Measurements from ENCODE around the gene TRIM71. TPM values are rescaled to one million over a fixed set of nuclear protein-coding genes. Genes with fewer than 3 reads are reported as not detected.
"Not testable (repeated sequence)": the region's sequence is repeated elsewhere in the genome, so short reads cannot be mapped to it uniquely, and the experiment has no call there.

TRIM71 gene
- polyA plus RNA-seq, 2 donors = not detected

DNA sequence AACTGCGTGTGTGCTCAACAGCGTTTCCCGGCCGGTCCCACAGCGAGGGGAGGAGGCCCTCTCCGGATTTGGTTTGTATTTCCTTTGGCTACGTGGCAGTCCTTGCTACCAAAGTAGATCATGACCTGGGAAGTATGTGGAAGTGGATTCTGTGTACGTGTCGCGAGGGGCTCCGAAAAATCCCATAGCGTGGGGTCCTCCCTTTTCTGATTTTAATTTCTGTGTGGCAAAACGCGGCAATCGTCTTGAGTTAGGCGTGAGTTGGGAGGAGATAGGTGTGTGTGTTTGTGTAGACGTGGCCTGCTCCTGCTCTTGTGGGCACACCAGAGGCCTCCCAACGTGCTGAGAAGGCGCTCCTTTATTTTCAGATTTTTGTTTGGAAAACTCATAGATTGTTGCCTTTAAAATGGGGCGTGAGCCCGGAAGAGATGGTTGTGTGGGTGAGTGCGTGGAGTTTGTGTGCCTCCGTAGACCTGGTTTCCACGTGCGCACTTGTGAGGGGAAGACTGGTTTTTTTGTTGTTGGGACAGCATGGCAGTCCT is 1.2 kb downstream of the TRIM71 start:
- whole genome bisulfite sequencing, 2 donors = 50 to 53% methylated on average over 25 of the region's 25 CpGs
- Histone ChIP-seq H3K27ac (ENCODE audit: low read depth in 2 of 2, low read length in 1 of 2) (no peak overlapping the region), H3K4me1 (ENCODE audit: control insufficient read depth in 2 of 2, insufficient read depth in 2 of 2, low read length in 1 of 2) (peaks cover 12 to 17% of the 10 kb centered on the region in 2 donors), H3K27me3 (ENCODE audit: control insufficient read depth in 1 of 2, insufficient read depth in 2 of 2, low read length in 2 of 2) (peaks cover 20 to 25% of the 10 kb centered on the region in 2 donors), H3K4me3 (ENCODE audit: low read depth in 1 of 2, low read length in 2 of 2) (peak overlapping the region in 1 of 2 donors; percentile 48), H3K9me3 (ENCODE audit: control insufficient read depth in 2 of 2, insufficient read depth in 1 of 2, low read depth in 1 of 2, low read length in 1 of 2) (peaks cover 5 to 8% of the 10 kb centered on the region in 2 donors), H3K36me3 (ENCODE audit: control insufficient read depth in 2 of 2, insufficient read depth in 2 of 2, low read length in 1 of 2) (no peaks in the 10 kb centered on the region)

DNA sequence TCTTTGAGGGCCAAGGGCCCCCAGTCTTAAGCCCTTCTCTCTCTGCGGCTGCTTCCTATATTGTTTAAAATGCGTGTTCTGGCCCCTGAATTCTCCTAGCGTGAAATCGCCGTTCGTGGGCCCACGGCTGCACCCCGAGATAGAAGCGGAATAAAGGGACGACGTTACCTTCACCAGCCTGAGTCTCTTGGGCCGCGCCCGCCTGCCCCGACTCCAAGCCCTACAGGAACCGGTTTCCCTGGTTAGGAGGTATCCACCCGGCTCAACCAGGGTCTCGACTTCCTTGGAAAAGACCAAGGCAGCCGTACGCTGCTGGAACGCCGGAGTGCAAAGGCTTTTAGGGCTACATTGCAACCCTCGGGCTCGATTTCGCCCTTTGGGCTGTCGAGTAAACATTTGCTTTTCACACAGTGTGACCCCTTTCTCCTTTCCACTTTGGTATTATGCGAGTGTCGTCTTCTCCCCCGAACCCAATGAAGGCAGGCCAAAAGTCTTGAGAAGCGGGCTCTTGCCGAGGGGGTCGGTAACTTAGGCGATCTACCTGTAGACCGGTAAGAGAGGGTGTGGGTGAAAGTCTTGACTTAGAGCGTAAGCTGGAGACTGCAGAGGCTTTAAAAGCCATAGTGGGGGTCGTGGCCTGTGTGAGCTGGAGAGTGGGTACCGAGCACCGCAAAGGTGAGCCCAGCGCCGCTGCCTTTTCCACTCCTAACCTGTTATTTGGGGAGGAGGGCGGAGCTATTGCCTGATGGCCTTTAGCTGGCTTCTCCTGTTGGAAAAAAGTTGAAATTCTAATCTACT is 2.0 kb downstream of the TRIM71 start:
- peaks cover 20 to 25% of the 10 kb centered on the region in 2 donors for H3K27me3 ChIP-seq (ENCODE audit: control insufficient read depth in 1 of 2, insufficient read depth in 2 of 2, low read length in 2 of 2)
- no peak overlapping the region for H3K27ac ChIP-seq (ENCODE audit: low read depth in 2 of 2, low read length in 1 of 2)
- no peaks in the 10 kb centered on the region for H3K36me3 ChIP-seq (ENCODE audit: control insufficient read depth in 2 of 2, insufficient read depth in 2 of 2, low read length in 1 of 2)
- H3K4me1 ChIP-seq (ENCODE audit: control insufficient read depth in 2 of 2, insufficient read depth in 2 of 2, low read length in 1 of 2) = peaks cover 12 to 17% of the 10 kb centered on the region in 2 donors
- no peak overlapping the region for H3K4me3 ChIP-seq (ENCODE audit: low read depth in 1 of 2, low read length in 2 of 2)
- 61 to 62% methylated on average over 41 of the region's 41 CpGs for WGBS, 2 donors
- peaks cover 5 to 8% of the 10 kb centered on the region in 2 donors for H3K9me3 ChIP-seq (ENCODE audit: control insufficient read depth in 2 of 2, insufficient read depth in 1 of 2, low read depth in 1 of 2, low read length in 1 of 2)

- Histone ChIP-seq H3K4me3 (ENCODE audit: low read depth in 1 of 2, low read length in 2 of 2) (no peak overlapping the region), H3K27me3 (ENCODE audit: control insufficient read depth in 1 of 2, insufficient read depth in 2 of 2, low read length in 2 of 2) (peaks cover 20 to 25% of the 10 kb centered on the region in 2 donors), H3K4me1 (ENCODE audit: control insufficient read depth in 2 of 2, insufficient read depth in 2 of 2, low read length in 1 of 2) (peaks cover 12 to 17% of the 10 kb centered on the region in 2 donors), H3K9me3 (ENCODE audit: control insufficient read depth in 2 of 2, insufficient read depth in 1 of 2, low read depth in 1 of 2, low read length in 1 of 2) (peaks cover 5 to 8% of the 10 kb centered on the region in 2 donors), H3K36me3 (ENCODE audit: control insufficient read depth in 2 of 2, insufficient read depth in 2 of 2, low read length in 1 of 2) (no peaks in the 10 kb centered on the region), H3K27ac (ENCODE audit: low read depth in 2 of 2, low read length in 1 of 2) (no peak overlapping the region)
- WGBS, 2 donors = 76 to 84% methylated on average over 2 of the region's 2 CpGs
Measured at GRCh38 chr3:32820430-32820829, 2.6 kb downstream of the TRIM71 start.

DNA sequence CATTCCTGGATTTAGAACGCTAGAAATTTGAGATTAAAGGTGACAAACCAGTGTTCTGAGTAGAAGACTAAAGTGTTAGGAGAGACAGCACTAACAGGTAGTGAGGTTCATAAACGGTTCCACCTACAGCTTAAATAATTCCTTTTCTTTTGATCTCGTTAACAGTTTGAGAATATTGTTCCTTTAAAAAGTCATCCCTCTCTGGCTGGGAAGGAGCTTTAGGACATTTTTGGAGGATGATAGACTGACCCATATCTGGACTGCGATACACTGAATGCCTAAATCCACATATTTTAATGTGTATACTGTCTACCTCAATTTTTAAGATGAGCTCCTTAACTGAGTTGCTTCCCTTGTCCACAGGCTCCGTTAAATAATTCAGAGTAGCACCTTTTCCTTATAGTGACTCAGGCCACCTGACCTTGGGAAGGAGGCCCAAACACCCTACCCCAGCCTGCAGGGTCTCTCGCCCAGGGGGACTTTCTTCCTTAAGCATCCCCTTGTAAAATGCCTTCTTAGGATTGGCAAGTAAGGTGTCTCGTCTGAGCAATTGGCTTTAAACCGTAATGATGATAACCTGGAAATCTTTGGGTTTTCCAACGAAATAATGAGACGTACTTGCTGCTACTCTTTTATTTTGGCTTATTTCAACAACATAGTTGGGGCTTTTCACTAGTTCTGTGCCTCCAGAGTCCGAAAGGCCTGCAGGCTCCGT is 3.3 kb downstream of the TRIM71 start:
- H3K9me3 ChIP-seq (ENCODE audit: control insufficient read depth in 2 of 2, insufficient read depth in 1 of 2, low read depth in 1 of 2, low read length in 1 of 2) = peaks cover 5 to 8% of the 10 kb centered on the region in 2 donors
- H3K4me3 ChIP-seq (ENCODE audit: low read depth in 1 of 2, low read length in 2 of 2) = no peak overlapping the region
- H3K27me3 ChIP-seq (ENCODE audit: control insufficient read depth in 1 of 2, insufficient read depth in 2 of 2, low read length in 2 of 2) = peaks cover 20 to 25% of the 10 kb centered on the region in 2 donors
- WGBS, 2 donors = 62 to 67% methylated on average over 12 of the region's 12 CpGs
- peaks cover 12 to 17% of the 10 kb centered on the region in 2 donors for H3K4me1 ChIP-seq (ENCODE audit: control insufficient read depth in 2 of 2, insufficient read depth in 2 of 2, low read length in 1 of 2)
- no peak overlapping the region for H3K27ac ChIP-seq (ENCODE audit: low read depth in 2 of 2, low read length in 1 of 2)
- no peaks in the 10 kb centered on the region for H3K36me3 ChIP-seq (ENCODE audit: control insufficient read depth in 2 of 2, insufficient read depth in 2 of 2, low read length in 1 of 2)

GRCh38 chr3:32821686-32822296 is 4.0 kb downstream of the TRIM71 start:
- H3K36me3 ChIP-seq (ENCODE audit: control insufficient read depth in 2 of 2, insufficient read depth in 2 of 2, low read length in 1 of 2) = no peaks in the 10 kb centered on the region
- peaks cover 9 to 15% of the 10 kb centered on the region in 2 donors for H3K4me1 ChIP-seq (ENCODE audit: control insufficient read depth in 2 of 2, insufficient read depth in 2 of 2, low read length in 1 of 2)
- H3K4me3 ChIP-seq (ENCODE audit: low read depth in 1 of 2, low read length in 2 of 2) = no peak overlapping the region
- peaks cover 5 to 8% of the 10 kb centered on the region in 2 donors for H3K9me3 ChIP-seq (ENCODE audit: control insufficient read depth in 2 of 2, insufficient read depth in 1 of 2, low read depth in 1 of 2, low read length in 1 of 2)
- no peak overlapping the region for H3K27ac ChIP-seq (ENCODE audit: low read depth in 2 of 2, low read length in 1 of 2)
- 33 to 46% methylated on average over 44 of the region's 44 CpGs for WGBS, 2 donors
- H3K27me3 ChIP-seq (ENCODE audit: control insufficient read depth in 1 of 2, insufficient read depth in 2 of 2, low read length in 2 of 2) = peaks cover 20 to 23% of the 10 kb centered on the region in 2 donors

- Histone ChIP-seq H3K4me3 (ENCODE audit: low read depth in 1 of 2, low read length in 2 of 2) (no peak overlapping the region), H3K27ac (ENCODE audit: low read depth in 2 of 2, low read length in 1 of 2) (no peak overlapping the region), H3K36me3 (ENCODE audit: control insufficient read depth in 2 of 2, insufficient read depth in 2 of 2, low read length in 1 of 2) (no peaks in the 10 kb centered on the region), H3K9me3 (ENCODE audit: control insufficient read depth in 2 of 2, insufficient read depth in 1 of 2, low read depth in 1 of 2, low read length in 1 of 2) (peaks cover 5 to 8% of the 10 kb centered on the region in 2 donors), H3K27me3 (ENCODE audit: control insufficient read depth in 1 of 2, insufficient read depth in 2 of 2, low read length in 2 of 2) (peaks cover 15 to 17% of the 10 kb centered on the region in 2 donors), H3K4me1 (ENCODE audit: control insufficient read depth in 2 of 2, insufficient read depth in 2 of 2, low read length in 1 of 2) (peaks cover 0 to 4% of the 10 kb centered on the region in 2 donors)
- 89 to 90% methylated on average over 5 of the region's 5 CpGs for WGBS, 2 donors
Measured at GRCh38 chr3:32822609-32823498, 5.1 kb downstream of the TRIM71 start.

DNA sequence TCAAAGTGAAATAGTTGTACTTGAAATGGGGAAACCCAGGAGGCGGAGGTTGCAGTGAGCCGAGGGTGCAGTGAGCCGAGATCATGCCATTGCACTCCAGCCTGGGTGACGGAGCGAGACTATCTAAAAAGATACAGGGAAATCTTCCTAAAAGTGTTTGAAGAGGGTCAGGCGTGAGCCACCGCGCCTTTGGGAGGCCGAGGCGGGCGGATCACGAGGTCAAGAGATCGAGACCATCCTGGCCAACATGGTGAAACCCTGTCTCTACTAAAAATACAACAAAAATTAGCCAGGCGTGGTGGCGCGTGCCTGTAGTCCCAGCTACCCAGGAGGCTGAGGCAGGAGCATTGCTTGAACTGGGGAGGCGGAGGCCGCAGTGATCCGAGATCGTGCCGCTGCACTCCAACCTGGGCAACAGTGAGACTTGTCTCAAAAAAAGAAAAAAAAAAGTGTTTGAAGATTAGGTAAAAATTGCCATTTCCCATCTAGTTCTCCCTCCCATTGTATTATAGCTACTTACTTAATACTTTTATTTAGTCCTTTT is 5.9 kb downstream of the TRIM71 start:
- H3K27ac ChIP-seq (ENCODE audit: low read depth in 2 of 2, low read length in 1 of 2); H3K4me3 ChIP-seq (ENCODE audit: low read depth in 1 of 2, low read length in 2 of 2); H3K9me3 ChIP-seq (ENCODE audit: control insufficient read depth in 2 of 2, insufficient read depth in 1 of 2, low read depth in 1 of 2, low read length in 1 of 2); H3K36me3 ChIP-seq (ENCODE audit: control insufficient read depth in 2 of 2, insufficient read depth in 2 of 2, low read length in 1 of 2); H3K4me1 ChIP-seq (ENCODE audit: control insufficient read depth in 2 of 2, insufficient read depth in 2 of 2, low read length in 1 of 2): not testable (repeated sequence)
- H3K27me3 ChIP-seq (ENCODE audit: control insufficient read depth in 1 of 2, insufficient read depth in 2 of 2, low read length in 2 of 2) = peaks cover 11 to 13% of the 10 kb centered on the region in 2 donors
- 96% methylated on average over 21 of the region's 21 CpGs for WGBS, 2 donors

DNA sequence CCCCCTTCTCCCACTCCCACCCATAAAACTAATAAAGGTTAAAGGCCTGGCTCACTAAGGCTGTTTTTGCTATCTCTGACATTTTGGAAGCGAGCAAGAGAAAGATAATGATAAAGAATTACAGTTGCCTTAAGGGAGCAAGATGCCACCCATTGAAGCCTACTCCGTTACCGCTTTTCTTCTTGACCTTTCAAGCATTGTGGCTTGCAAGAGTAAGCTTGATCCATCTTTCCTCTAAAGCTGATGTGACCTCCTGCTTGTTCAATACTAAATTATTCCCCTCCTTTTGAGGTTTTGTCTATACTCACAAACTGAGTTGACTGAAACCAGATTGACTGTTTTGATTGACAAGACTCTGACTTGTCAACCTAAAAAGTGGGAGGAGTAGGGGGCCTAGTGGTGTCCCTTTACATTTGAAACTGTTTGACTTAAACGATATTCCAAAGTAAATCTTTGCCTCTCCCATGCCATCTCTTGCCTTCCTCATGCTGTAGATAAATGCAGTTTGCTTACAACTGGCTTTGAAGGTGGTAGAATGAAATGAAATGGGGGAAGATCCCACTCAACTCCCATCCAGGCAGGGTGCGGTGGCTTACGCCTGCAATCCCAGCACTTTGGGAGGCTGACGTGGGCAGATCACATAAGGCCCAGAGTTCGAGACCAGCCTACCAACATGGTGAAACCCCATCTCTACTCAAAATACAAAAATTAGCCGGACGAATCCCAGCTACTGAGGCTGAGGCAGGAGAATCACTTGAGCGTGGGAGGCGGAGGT is 8.0 kb downstream of the TRIM71 start:
- Histone ChIP-seq H3K9me3 (ENCODE audit: control insufficient read depth in 2 of 2, insufficient read depth in 1 of 2, low read depth in 1 of 2, low read length in 1 of 2) (no peaks in the 10 kb centered on the region), H3K27ac (ENCODE audit: low read depth in 2 of 2, low read length in 1 of 2) (no peak overlapping the region), H3K27me3 (ENCODE audit: control insufficient read depth in 1 of 2, insufficient read depth in 2 of 2, low read length in 2 of 2) (peaks cover 0 to 3% of the 10 kb centered on the region in 2 donors), H3K36me3 (ENCODE audit: control insufficient read depth in 2 of 2, insufficient read depth in 2 of 2, low read length in 1 of 2) (no peaks in the 10 kb centered on the region), H3K4me3 (ENCODE audit: low read depth in 1 of 2, low read length in 2 of 2) (no peak overlapping the region), H3K4me1 (ENCODE audit: control insufficient read depth in 2 of 2, insufficient read depth in 2 of 2, low read length in 1 of 2) (no peaks in the 10 kb centered on the region)
- 93% methylated on average over 12 of the region's 12 CpGs for WGBS, 2 donors
